ENCODE measurements around the gene COL6A1. TPM values are rescaled to one million over a fixed set of nuclear protein-coding genes. Genes with fewer than 3 reads are reported as not detected.

The COL6A1 gene
- total RNA-seq, 1 donor from 2014 or later: 65.5 TPM

DNA sequence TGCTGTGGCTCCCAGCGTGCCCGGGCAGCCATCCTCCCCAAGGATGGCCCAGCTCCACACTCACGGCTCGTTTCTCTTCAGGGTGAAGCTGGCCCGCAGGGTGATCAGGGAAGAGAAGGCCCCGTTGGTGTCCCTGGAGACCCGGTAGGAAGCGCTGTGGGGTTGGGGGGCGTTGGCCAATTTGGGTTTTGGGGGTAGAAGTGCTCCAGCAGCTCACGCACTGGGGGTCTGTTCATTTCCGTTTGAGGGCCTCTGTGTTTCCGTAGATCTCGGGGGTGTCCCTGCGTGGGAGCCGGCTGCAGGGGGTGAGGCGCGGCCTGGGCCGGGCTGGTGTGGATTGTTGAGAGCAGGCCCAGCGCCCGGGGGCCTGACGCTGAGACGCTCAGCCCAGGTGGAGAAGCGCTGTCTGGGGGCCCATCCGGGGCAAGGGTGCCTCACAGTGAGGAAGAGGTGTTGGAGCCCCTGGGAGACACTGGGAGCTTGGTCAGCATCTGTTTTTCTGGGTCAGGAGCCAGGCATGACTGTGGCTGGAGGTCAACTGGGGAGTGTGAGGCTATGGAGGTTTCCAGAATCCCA is 12.6 kb downstream of the COL6A1 start:
- Mint-ChIP-seq H3K27ac (ENCODE audit: unreplicated experiment) (no peak overlapping the region), H3K27me3 (ENCODE audit: unreplicated experiment) (no peaks in the 10 kb centered on the region), H3K4me3 (ENCODE audit: unreplicated experiment) (no peak overlapping the region), H3K4me1 (ENCODE audit: unreplicated experiment) (no peaks in the 10 kb centered on the region), H3K9me3 (ENCODE audit: unreplicated experiment) (no peaks in the 10 kb centered on the region), H3K36me3 (ENCODE audit: low read depth, unreplicated experiment) (no peaks in the 10 kb centered on the region)
- TF ChIP-seq CTCF (IDR thresholded peaks at IDR 0.05; ENCODE audit: unreplicated experiment): no peak
- no peak for DNase-seq (ENCODE audit: low spot score)

DNA sequence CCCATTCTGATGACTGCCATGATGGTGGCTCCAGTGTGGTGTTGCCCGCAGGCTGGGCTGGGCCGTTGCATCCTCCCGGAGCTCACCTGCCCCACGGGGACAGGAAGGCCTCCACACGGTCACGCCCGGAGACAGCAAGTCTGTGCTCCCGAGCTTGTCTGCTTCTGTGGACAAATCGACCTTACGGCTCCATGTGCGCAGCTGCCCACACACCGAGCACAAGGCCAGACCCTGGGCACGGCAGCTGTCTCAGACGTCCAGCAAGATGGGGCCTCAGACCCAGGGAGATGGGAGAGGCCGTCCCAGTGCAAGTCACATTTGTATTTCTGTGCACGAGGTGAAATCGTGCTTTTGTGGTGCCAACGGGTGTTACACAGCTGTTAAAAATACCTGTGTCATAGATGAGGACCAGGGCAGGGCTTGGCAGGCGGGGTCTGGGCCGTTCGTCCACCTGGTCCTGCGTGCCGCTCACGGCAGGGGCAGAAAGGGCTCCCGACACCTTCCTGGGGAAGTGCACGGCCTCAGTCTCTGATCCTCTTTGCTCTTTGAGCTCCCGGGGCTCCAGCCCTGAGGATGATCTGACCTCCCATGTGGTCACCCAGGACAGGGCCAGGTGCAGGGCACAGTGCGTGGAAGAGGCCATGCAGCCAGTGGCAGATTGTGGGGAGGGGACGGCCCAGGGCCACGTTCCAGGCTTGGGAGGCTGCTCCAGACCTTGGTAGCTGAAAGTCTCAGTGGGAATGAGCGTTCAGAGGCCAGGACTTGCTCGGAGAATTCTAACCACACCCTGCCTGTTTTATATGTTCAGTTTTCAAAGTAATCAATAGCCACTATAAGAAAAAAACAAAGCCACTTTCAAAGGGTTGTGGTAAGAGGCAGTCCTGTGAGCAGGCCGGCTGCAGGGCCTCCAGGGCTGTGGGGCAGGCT is 13.5 kb downstream of the COL6A1 start:
- Mint-ChIP-seq H3K27ac (ENCODE audit: unreplicated experiment) (no peak overlapping the region), H3K27me3 (ENCODE audit: unreplicated experiment) (no peaks in the 10 kb centered on the region), H3K9me3 (ENCODE audit: unreplicated experiment) (no peaks in the 10 kb centered on the region), H3K4me1 (ENCODE audit: unreplicated experiment) (no peaks in the 10 kb centered on the region), H3K4me3 (ENCODE audit: unreplicated experiment) (no peak overlapping the region), H3K36me3 (ENCODE audit: low read depth, unreplicated experiment) (no peaks in the 10 kb centered on the region)
- DNase-seq (ENCODE audit: low spot score): peak; percentile 2
- no peak for TF ChIP-seq CTCF (IDR thresholded peaks at IDR 0.05; ENCODE audit: unreplicated experiment)

DNA sequence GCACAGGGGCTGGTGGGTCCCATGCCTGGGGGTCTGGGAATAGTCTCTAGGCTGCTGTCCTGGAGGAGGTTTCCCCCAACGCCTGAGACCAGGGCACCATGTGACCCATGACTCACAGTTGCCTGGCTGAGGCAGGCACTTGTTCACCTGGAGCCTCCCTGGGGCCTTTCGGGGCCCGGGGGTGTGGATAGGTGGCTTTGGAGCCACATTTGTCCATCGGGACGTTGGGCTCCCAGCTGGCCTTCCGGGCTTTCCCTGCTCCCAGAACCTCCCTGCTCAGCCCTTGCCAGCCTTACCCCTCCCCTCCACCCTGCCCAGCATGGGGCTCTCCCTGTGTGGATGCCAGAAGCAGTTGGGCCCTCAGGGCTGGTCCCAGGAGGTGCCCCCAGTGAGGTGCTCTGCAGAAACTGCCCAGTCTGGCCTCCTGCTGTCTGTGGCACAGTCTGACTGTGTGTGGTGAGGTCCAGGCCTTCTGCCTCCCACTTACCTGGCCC is 14.2 kb downstream of the COL6A1 start:
- H3K36me3 Mint-ChIP-seq (ENCODE audit: low read depth, unreplicated experiment): no peaks in the 10 kb centered on the region
- no peaks in the 10 kb centered on the region for H3K27me3 Mint-ChIP-seq (ENCODE audit: unreplicated experiment)
- no peaks in the 10 kb centered on the region for H3K9me3 Mint-ChIP-seq (ENCODE audit: unreplicated experiment)
- H3K4me3 Mint-ChIP-seq (ENCODE audit: unreplicated experiment): no peak overlapping the region
- DNase-seq (ENCODE audit: low spot score): peak; percentile 2
- no peak for TF ChIP-seq CTCF (IDR thresholded peaks at IDR 0.05; ENCODE audit: unreplicated experiment)
- no peaks in the 10 kb centered on the region for H3K4me1 Mint-ChIP-seq (ENCODE audit: unreplicated experiment)
- H3K27ac Mint-ChIP-seq (ENCODE audit: unreplicated experiment): no peak overlapping the region

- Mint-ChIP-seq H3K4me3 (ENCODE audit: unreplicated experiment) (no peak overlapping the region), H3K36me3 (ENCODE audit: low read depth, unreplicated experiment) (no peaks in the 10 kb centered on the region), H3K27ac (ENCODE audit: unreplicated experiment) (no peak overlapping the region), H3K9me3 (ENCODE audit: unreplicated experiment) (no peaks in the 10 kb centered on the region), H3K27me3 (ENCODE audit: unreplicated experiment) (no peaks in the 10 kb centered on the region), H3K4me1 (ENCODE audit: unreplicated experiment) (no peaks in the 10 kb centered on the region)
- DNase-seq (ENCODE audit: low spot score): peak; percentile 2
- no peak for TF ChIP-seq CTCF (IDR thresholded peaks at IDR 0.05; ENCODE audit: unreplicated experiment)
These were observed 15.0 kb downstream of the COL6A1 start for GRCh38 chr21:45996311-45997204.

Measured in endothelial cell (in vitro differentiated cells).